K562 (cell line): ENCODE data around the gene AARS1. TPM values are rescaled to one million over a fixed set of nuclear protein-coding genes. Genes with fewer than 3 reads are reported as not detected.

Source experiments
- MED1 ChIP-seq: sonication (generic); formaldehyde crosslinking; IDR thresholded peaks from 2 replicates; pipeline ENCODE4 v1.8.1; 2023; ENCODE audit warnings: missing genetic modification reagents, borderline replicate concordance
- OTX1 ChIP-seq: fragments of 450-650 bp; formaldehyde crosslinking; IDR thresholded peaks from 2 replicates; pipeline ENCODE4 v1.4.0; 2022; ENCODE audit warnings: mild to moderate bottlenecking
- RHOXF2B ChIP-seq: fragments of 250-450 bp; sonication (Bioruptor Pico); conservative IDR thresholded peaks from 2 replicates; pipeline ENCODE4 v1.5.1; 2021
- STAG1 ChIP-seq: sonication (generic); formaldehyde crosslinking; IDR thresholded peaks from 2 replicates; pipeline ENCODE4 v1.5.0; 2020; ENCODE audit warnings: missing genetic modification reagents, borderline replicate concordance
- ZNF436 ChIP-seq: fragments of 250-450, 450-650 bp; sonication (Bioruptor Pico); formaldehyde crosslinking; IDR thresholded peaks from 2 replicates; pipeline ENCODE4 v1.7.0; 2020; ENCODE audit warnings: mild to moderate bottlenecking
- polyA plus RNA-seq, 8 experiments: library from polyadenylated mRNA; depleted of rRNA in 4 of 8; stranded (reverse) in 5 of 8; unstranded in 3 of 8; fragments of >200 nt; fragmentation: Nextera tagmentation in 2 of 8; fragmentation: Illumina TruSeq in 1 of 8; extraction: Ambion mirVana in 2 of 8; extraction: Trizol in 1 of 8; gene quantifications; 2 replicates each; pipeline versions ENCODE4 v1.2.1 to v1.2.3, GENCODE V29; 2011 to 2014; ENCODE audit warnings: inconsistent platforms in 1 of 8, missing spikeins in 1 of 8
- total RNA-seq, 7 experiments: library from RNA; depleted of rRNA in 6 of 7; stranded (reverse); fragments of >200 nt in 6 of 7; fragmentation: Illumina TruSeq in 2 of 7; extraction: Trizol in 2 of 7; gene quantifications; 2 replicates each; pipeline versions ENCODE4 v1.2.1 to v1.2.3, GENCODE V29; 2011 to 2021; ENCODE audit warnings: low replicate concordance in 1 of 7
- TF ChIP-seq, protein P1 (sequence below): fragments of 250-450 bp; sonication (Bioruptor Pico); IDR thresholded peaks from 2 replicates; pipeline ENCODE4 v1.4.0; 2020; ENCODE audit warnings: mild to moderate bottlenecking, moderate library complexity
- TF ChIP-seq, protein P2 (sequence below): fragments of 250-450 bp; sonication (Bioruptor Pico); IDR thresholded peaks from 2 replicates; pipeline ENCODE4 v1.8.0; 2022; ENCODE audit warnings: inconsistent platforms
- TF ChIP-seq, protein P3 (sequence below): sonication (generic); formaldehyde crosslinking; IDR thresholded peaks from 2 replicates; pipeline ENCODE4 v1.8.0; 2023; ENCODE audit warnings: mild to moderate bottlenecking, missing genetic modification reagents
- TF ChIP-seq, protein P4 (sequence below): sonication (generic); formaldehyde crosslinking; IDR thresholded peaks from 2 replicates; pipeline ENCODE4 v1.9.0; 2022; ENCODE audit warnings: mild to moderate bottlenecking, missing genetic modification reagents

AARS1 gene
- total and polyA plus RNA-seq, 9 of the 15 experiments (the other 6 are each of a cell fraction or from before 2014, with no cell fraction given), result 50.1 to 235 (median 174) TPM

DNA sequence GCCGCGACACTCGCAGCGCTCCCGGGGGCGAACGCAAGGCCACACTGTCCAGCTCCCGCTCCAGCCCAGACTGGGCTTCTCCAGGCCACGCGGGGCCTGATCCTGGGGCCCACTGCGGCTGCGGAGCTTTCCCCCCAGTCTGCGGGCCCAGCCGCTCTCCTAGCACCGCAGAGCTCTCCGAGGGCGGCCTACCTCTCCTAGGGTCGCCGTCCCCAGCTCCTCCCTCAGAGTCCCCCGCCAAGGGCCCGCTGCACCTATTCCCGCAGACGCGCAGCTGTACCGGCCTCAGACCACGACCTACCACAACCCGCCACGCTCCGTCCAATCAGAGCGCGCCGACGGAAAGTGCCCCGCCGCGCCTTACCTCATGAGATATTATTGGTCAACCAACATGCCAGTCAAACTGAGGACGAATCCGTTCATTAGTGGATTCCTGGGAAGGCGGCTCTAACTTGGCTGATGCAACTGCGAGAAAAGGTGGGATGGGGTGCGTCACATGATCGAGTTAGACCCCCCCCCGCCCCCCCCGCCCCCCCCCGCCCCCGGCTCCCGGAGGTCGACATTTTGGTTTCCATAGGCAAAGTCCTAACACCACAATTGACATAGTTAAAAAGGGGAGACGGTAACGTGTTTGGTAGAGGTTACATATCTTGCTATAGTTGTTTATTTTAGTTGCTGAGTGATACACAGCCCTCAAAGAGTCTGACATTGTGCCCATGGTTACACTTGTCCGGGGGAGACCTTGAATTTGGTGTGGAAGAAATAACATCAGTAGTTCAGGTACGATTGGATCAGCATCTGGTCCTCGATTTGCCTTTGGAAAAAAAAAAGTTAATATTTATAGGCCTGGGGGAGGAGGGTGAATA is at the start of gene AARS1 (continued):
- TF ChIP-seq, protein P1, sequence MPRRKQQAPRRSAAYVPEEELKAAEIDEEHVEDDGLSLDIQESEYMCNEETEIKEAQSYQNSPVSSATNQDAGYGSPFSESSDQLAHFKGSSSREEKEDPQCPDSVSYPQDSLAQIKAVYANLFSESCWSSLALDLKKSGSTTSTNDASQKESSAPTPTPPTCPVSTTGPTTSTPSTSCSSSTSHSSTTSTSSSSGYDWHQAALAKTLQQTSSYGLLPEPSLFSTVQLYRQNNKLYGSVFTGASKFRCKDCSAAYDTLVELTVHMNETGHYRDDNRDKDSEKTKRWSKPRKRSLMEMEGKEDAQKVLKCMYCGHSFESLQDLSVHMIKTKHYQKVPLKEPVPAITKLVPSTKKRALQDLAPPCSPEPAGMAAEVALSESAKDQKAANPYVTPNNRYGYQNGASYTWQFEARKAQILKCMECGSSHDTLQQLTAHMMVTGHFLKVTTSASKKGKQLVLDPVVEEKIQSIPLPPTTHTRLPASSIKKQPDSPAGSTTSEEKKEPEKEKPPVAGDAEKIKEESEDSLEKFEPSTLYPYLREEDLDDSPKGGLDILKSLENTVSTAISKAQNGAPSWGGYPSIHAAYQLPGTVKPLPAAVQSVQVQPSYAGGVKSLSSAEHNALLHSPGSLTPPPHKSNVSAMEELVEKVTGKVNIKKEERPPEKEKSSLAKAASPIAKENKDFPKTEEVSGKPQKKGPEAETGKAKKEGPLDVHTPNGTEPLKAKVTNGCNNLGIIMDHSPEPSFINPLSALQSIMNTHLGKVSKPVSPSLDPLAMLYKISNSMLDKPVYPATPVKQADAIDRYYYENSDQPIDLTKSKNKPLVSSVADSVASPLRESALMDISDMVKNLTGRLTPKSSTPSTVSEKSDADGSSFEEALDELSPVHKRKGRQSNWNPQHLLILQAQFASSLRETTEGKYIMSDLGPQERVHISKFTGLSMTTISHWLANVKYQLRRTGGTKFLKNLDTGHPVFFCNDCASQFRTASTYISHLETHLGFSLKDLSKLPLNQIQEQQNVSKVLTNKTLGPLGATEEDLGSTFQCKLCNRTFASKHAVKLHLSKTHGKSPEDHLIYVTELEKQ (CRISPR knock-in tag), result 0 out of 2 replicates have a peak, but pooled peaks have one; percentile 44
- no peak for TF ChIP-seq STAG1 (CRISPR knock-in tag)
- TF ChIP-seq, protein P2, sequence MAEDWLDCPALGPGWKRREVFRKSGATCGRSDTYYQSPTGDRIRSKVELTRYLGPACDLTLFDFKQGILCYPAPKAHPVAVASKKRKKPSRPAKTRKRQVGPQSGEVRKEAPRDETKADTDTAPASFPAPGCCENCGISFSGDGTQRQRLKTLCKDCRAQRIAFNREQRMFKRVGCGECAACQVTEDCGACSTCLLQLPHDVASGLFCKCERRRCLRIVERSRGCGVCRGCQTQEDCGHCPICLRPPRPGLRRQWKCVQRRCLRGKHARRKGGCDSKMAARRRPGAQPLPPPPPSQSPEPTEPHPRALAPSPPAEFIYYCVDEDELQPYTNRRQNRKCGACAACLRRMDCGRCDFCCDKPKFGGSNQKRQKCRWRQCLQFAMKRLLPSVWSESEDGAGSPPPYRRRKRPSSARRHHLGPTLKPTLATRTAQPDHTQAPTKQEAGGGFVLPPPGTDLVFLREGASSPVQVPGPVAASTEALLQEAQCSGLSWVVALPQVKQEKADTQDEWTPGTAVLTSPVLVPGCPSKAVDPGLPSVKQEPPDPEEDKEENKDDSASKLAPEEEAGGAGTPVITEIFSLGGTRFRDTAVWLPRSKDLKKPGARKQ (CRISPR knock-in tag), result no peak
- no peak; the same call in 1 of the 2 replicates for TF ChIP-seq RHOXF2B (CRISPR knock-in tag)
- TF ChIP-seq OTX1 (CRISPR knock-in tag), result peak; percentile 95
- TF ChIP-seq, protein P3, sequence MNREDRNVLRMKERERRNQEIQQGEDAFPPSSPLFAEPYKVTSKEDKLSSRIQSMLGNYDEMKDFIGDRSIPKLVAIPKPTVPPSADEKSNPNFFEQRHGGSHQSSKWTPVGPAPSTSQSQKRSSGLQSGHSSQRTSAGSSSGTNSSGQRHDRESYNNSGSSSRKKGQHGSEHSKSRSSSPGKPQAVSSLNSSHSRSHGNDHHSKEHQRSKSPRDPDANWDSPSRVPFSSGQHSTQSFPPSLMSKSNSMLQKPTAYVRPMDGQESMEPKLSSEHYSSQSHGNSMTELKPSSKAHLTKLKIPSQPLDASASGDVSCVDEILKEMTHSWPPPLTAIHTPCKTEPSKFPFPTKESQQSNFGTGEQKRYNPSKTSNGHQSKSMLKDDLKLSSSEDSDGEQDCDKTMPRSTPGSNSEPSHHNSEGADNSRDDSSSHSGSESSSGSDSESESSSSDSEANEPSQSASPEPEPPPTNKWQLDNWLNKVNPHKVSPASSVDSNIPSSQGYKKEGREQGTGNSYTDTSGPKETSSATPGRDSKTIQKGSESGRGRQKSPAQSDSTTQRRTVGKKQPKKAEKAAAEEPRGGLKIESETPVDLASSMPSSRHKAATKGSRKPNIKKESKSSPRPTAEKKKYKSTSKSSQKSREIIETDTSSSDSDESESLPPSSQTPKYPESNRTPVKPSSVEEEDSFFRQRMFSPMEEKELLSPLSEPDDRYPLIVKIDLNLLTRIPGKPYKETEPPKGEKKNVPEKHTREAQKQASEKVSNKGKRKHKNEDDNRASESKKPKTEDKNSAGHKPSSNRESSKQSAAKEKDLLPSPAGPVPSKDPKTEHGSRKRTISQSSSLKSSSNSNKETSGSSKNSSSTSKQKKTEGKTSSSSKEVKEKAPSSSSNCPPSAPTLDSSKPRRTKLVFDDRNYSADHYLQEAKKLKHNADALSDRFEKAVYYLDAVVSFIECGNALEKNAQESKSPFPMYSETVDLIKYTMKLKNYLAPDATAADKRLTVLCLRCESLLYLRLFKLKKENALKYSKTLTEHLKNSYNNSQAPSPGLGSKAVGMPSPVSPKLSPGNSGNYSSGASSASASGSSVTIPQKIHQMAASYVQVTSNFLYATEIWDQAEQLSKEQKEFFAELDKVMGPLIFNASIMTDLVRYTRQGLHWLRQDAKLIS, result peak; percentile 99
- TF ChIP-seq, protein P4, sequence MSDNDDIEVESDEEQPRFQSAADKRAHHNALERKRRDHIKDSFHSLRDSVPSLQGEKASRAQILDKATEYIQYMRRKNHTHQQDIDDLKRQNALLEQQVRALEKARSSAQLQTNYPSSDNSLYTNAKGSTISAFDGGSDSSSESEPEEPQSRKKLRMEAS (CRISPR knock-in tag), result peak; percentile 88
- TF ChIP-seq ZNF436 (CRISPR knock-in tag), result peak; percentile 79; the same call in 1 of the 2 replicates
- TF ChIP-seq MED1, result peak; percentile 84; the same call in 1 of the 2 replicates
